ENCODE results near the gene NHLRC2.

Gene NHLRC2

GRCh38 chr10:113950268-113950667 lies 95.8 kb downstream of the NHLRC2 start:
- no peaks in the 10 kb centered on the region for H3K4me1 ChIP-seq (ENCODE audit: control insufficient read depth, insufficient read depth, low read length)
- H3K27ac ChIP-seq (ENCODE audit: insufficient read depth, low read depth, low read length, poor library complexity, severe bottlenecking) = no peak overlapping the region
- no peaks in the 10 kb centered on the region for H3K9me3 ChIP-seq (ENCODE audit: control insufficient read depth, low read length)
- no peaks in the 10 kb centered on the region for H3K36me3 ChIP-seq (ENCODE audit: control insufficient read depth, insufficient read depth, low read length)
- no peak overlapping the region for H3K4me3 ChIP-seq (ENCODE audit: insufficient read depth, low read depth, low read length)
- no peaks in the 10 kb centered on the region for H3K27me3 ChIP-seq (ENCODE audit: control insufficient read depth, insufficient read depth, low read length, poor library complexity, severe bottlenecking)

GRCh38 chr10:113953505-113954272 lies 99.2 kb downstream of the NHLRC2 start:
- no peaks in the 10 kb centered on the region for H3K4me1 ChIP-seq (ENCODE audit: control insufficient read depth, insufficient read depth, low read length)
- H3K4me3 ChIP-seq (ENCODE audit: insufficient read depth, low read depth, low read length) = no peak overlapping the region
- H3K27ac ChIP-seq (ENCODE audit: insufficient read depth, low read depth, low read length, poor library complexity, severe bottlenecking) = no peak overlapping the region
- H3K36me3 ChIP-seq (ENCODE audit: control insufficient read depth, insufficient read depth, low read length) = no peaks in the 10 kb centered on the region
- H3K27me3 ChIP-seq (ENCODE audit: control insufficient read depth, insufficient read depth, low read length, poor library complexity, severe bottlenecking) = no peaks in the 10 kb centered on the region
- H3K9me3 ChIP-seq (ENCODE audit: control insufficient read depth, low read length) = no peaks in the 10 kb centered on the region
- WGBS, 2 experiments = 85 to 93% methylated on average over 1 to 2 of the region's 2 CpGs

- Histone ChIP-seq H3K36me3 (ENCODE audit: control insufficient read depth, insufficient read depth, low read length) (no peaks in the 10 kb centered on the region), H3K4me1 (ENCODE audit: control insufficient read depth, insufficient read depth, low read length) (no peaks in the 10 kb centered on the region), H3K27ac (ENCODE audit: insufficient read depth, low read depth, low read length, poor library complexity, severe bottlenecking) (no peak overlapping the region), H3K9me3 (ENCODE audit: control insufficient read depth, low read length) (no peaks in the 10 kb centered on the region), H3K4me3 (ENCODE audit: insufficient read depth, low read depth, low read length) (no peak overlapping the region), H3K27me3 (ENCODE audit: control insufficient read depth, insufficient read depth, low read length, poor library complexity, severe bottlenecking) (no peaks in the 10 kb centered on the region)
- 89 to 96% methylated on average over 1 of the region's 1 CpG for WGBS, 2 experiments
Observed at GRCh38 chr10:113954409-113954808, 99.9 kb downstream of the NHLRC2 start.

- no peaks in the 10 kb centered on the region for H3K36me3 ChIP-seq (ENCODE audit: control insufficient read depth, insufficient read depth, low read length)
- no peaks in the 10 kb centered on the region for H3K9me3 ChIP-seq (ENCODE audit: control insufficient read depth, low read length)
- H3K27ac ChIP-seq (ENCODE audit: insufficient read depth, low read depth, low read length, poor library complexity, severe bottlenecking) = no peak overlapping the region
- H3K4me1 ChIP-seq (ENCODE audit: control insufficient read depth, insufficient read depth, low read length) = no peaks in the 10 kb centered on the region
- no peak overlapping the region for H3K4me3 ChIP-seq (ENCODE audit: insufficient read depth, low read depth, low read length)
- WGBS, 2 experiments = 95 to 97% methylated on average over 5 of the region's 5 CpGs
- no peaks in the 10 kb centered on the region for H3K27me3 ChIP-seq (ENCODE audit: control insufficient read depth, insufficient read depth, low read length, poor library complexity, severe bottlenecking)
Observed at GRCh38 chr10:113957013-113957412, 102.6 kb downstream of the NHLRC2 start.

GRCh38 chr10:113958631-113959382 lies 104.3 kb downstream of the NHLRC2 start:
- H3K27ac ChIP-seq (ENCODE audit: insufficient read depth, low read depth, low read length, poor library complexity, severe bottlenecking) = no peak overlapping the region
- H3K27me3 ChIP-seq (ENCODE audit: control insufficient read depth, insufficient read depth, low read length, poor library complexity, severe bottlenecking) = no peaks in the 10 kb centered on the region
- no peaks in the 10 kb centered on the region for H3K36me3 ChIP-seq (ENCODE audit: control insufficient read depth, insufficient read depth, low read length)
- H3K9me3 ChIP-seq (ENCODE audit: control insufficient read depth, low read length) = no peaks in the 10 kb centered on the region
- no peaks in the 10 kb centered on the region for H3K4me1 ChIP-seq (ENCODE audit: control insufficient read depth, insufficient read depth, low read length)
- 91 to 94% methylated on average over 11 of the region's 11 CpGs for WGBS, 2 experiments
- H3K4me3 ChIP-seq (ENCODE audit: insufficient read depth, low read depth, low read length) = no peak overlapping the region

- Histone ChIP-seq H3K4me1 (ENCODE audit: control insufficient read depth, insufficient read depth, low read length) (no peaks in the 10 kb centered on the region), H3K4me3 (ENCODE audit: insufficient read depth, low read depth, low read length) (no peak overlapping the region), H3K27me3 (ENCODE audit: control insufficient read depth, insufficient read depth, low read length, poor library complexity, severe bottlenecking) (no peaks in the 10 kb centered on the region), H3K9me3 (ENCODE audit: control insufficient read depth, low read length) (no peaks in the 10 kb centered on the region), H3K36me3 (ENCODE audit: control insufficient read depth, insufficient read depth, low read length) (no peaks in the 10 kb centered on the region), H3K27ac (ENCODE audit: insufficient read depth, low read depth, low read length, poor library complexity, severe bottlenecking) (no peak overlapping the region)
- WGBS, 2 experiments = 94 to 96% methylated on average over 6 of the region's 6 CpGs
Observed at GRCh38 chr10:113959383-113959760, 104.9 kb downstream of the NHLRC2 start.

GRCh38 chr10:113960617-113961181 lies 106.2 kb downstream of the NHLRC2 start:
- Histone ChIP-seq H3K4me3 (ENCODE audit: insufficient read depth, low read depth, low read length) (no peak overlapping the region), H3K9me3 (ENCODE audit: control insufficient read depth, low read length) (no peaks in the 10 kb centered on the region), H3K4me1 (ENCODE audit: control insufficient read depth, insufficient read depth, low read length) (no peaks in the 10 kb centered on the region), H3K27me3 (ENCODE audit: control insufficient read depth, insufficient read depth, low read length, poor library complexity, severe bottlenecking) (no peaks in the 10 kb centered on the region), H3K27ac (ENCODE audit: insufficient read depth, low read depth, low read length, poor library complexity, severe bottlenecking) (no peak overlapping the region), H3K36me3 (ENCODE audit: control insufficient read depth, insufficient read depth, low read length) (no peaks in the 10 kb centered on the region)
- WGBS, 2 experiments = 76 to 77% methylated on average over 11 of the region's 11 CpGs

- Histone ChIP-seq H3K4me3 (ENCODE audit: insufficient read depth, low read depth, low read length) (no peak overlapping the region), H3K4me1 (ENCODE audit: control insufficient read depth, insufficient read depth, low read length) (no peaks in the 10 kb centered on the region), H3K27me3 (ENCODE audit: control insufficient read depth, insufficient read depth, low read length, poor library complexity, severe bottlenecking) (no peaks in the 10 kb centered on the region), H3K27ac (ENCODE audit: insufficient read depth, low read depth, low read length, poor library complexity, severe bottlenecking) (no peak overlapping the region), H3K9me3 (ENCODE audit: control insufficient read depth, low read length) (no peaks in the 10 kb centered on the region), H3K36me3 (ENCODE audit: control insufficient read depth, insufficient read depth, low read length) (no peaks in the 10 kb centered on the region)
- 85 to 87% methylated on average over 14 of the region's 14 CpGs for WGBS, 2 experiments
Observed at GRCh38 chr10:113961182-113962031, 106.9 kb downstream of the NHLRC2 start.

GRCh38 chr10:113965077-113965476 lies 110.6 kb downstream of the NHLRC2 start:
- Histone ChIP-seq H3K36me3 (ENCODE audit: control insufficient read depth, insufficient read depth, low read length) (no peaks in the 10 kb centered on the region), H3K4me1 (ENCODE audit: control insufficient read depth, insufficient read depth, low read length) (no peaks in the 10 kb centered on the region), H3K27ac (ENCODE audit: insufficient read depth, low read depth, low read length, poor library complexity, severe bottlenecking) (no peak overlapping the region), H3K4me3 (ENCODE audit: insufficient read depth, low read depth, low read length) (no peak overlapping the region), H3K27me3 (ENCODE audit: control insufficient read depth, insufficient read depth, low read length, poor library complexity, severe bottlenecking) (no peaks in the 10 kb centered on the region), H3K9me3 (ENCODE audit: control insufficient read depth, low read length) (no peaks in the 10 kb centered on the region)
- WGBS, 2 experiments = 85 to 89% methylated on average over 2 of the region's 2 CpGs

- H3K4me1 ChIP-seq (ENCODE audit: control insufficient read depth, insufficient read depth, low read length) = no peaks in the 10 kb centered on the region
- H3K9me3 ChIP-seq (ENCODE audit: control insufficient read depth, low read length) = no peaks in the 10 kb centered on the region
- WGBS, 2 experiments = 95 to 100% methylated on average over 5 of the region's 5 CpGs
- H3K36me3 ChIP-seq (ENCODE audit: control insufficient read depth, insufficient read depth, low read length) = no peaks in the 10 kb centered on the region
- no peak overlapping the region for H3K4me3 ChIP-seq (ENCODE audit: insufficient read depth, low read depth, low read length)
- H3K27me3 ChIP-seq (ENCODE audit: control insufficient read depth, insufficient read depth, low read length, poor library complexity, severe bottlenecking) = no peaks in the 10 kb centered on the region
- no peak overlapping the region for H3K27ac ChIP-seq (ENCODE audit: insufficient read depth, low read depth, low read length, poor library complexity, severe bottlenecking)
Observed at GRCh38 chr10:113965683-113966082, 111.2 kb downstream of the NHLRC2 start.

Data from ectodermal cell (in vitro differentiated cells).